Measurements from ENCODE around the gene ZNF550. TPM values are rescaled to one million over a fixed set of nuclear protein-coding genes. Genes with fewer than 3 reads are reported as not detected.

Gene ZNF550
- total and polyA plus RNA-seq, 2 of the 13 experiments (the other 11 are each of a cell fraction or from before 2014, with no cell fraction given): 8.6 to 9.1 TPM

DNA sequence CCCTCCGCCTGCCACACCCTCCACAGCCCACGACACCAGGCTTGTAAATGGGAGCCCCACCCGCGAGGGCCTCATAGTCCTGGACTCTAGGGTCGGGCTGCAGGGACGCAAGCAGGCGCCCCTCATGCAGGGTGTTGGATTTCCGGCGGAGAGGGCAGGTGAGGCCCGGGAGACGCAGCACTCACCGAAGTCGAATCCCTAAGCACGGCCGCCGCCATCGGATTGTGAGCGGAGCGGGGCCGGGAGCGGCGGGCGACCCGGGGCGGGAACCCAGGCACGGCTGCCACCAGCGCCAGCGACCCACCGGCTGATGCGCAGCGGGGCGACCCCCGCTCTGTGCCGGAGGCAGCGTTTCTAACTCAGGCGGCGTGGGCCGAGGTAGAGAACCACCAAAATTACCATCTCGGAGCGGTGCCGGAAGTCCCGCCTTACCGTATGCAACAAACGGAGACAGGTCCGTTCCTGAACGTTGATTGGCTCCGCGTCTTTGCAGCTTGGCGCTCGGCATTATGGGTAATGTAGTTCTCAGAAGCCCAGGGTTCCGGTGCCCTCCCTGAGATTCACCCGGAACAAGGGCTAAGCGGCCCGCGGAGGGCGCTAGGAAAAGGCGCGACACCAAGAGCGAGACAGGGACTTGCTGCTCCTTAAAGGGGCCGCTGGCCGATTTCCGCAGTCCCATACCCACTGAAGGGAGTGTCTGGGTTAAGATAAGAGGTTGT lies 19.0 kb upstream of the ZNF550 start, which contains the start of gene ZNF416 (continued):
- TF ChIP-seq, protein P1, sequence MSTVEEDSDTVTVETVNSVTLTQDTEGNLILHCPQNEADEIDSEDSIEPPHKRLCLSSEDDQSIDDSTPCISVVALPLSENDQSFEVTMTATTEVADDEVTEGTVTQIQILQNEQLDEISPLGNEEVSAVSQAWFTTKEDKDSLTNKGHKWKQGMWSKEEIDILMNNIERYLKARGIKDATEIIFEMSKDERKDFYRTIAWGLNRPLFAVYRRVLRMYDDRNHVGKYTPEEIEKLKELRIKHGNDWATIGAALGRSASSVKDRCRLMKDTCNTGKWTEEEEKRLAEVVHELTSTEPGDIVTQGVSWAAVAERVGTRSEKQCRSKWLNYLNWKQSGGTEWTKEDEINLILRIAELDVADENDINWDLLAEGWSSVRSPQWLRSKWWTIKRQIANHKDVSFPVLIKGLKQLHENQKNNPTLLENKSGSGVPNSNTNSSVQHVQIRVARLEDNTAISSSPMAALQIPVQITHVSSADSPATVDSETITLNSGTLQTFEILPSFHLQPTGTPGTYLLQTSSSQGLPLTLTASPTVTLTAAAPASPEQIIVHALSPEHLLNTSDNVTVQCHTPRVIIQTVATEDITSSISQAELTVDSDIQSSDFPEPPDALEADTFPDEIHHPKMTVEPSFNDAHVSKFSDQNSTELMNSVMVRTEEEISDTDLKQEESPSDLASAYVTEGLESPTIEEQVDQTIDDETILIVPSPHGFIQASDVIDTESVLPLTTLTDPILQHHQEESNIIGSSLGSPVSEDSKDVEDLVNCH (CRISPR knock-in tag; IDR thresholded peaks at IDR 0.05): no peak
- TF ChIP-seq, protein P2, sequence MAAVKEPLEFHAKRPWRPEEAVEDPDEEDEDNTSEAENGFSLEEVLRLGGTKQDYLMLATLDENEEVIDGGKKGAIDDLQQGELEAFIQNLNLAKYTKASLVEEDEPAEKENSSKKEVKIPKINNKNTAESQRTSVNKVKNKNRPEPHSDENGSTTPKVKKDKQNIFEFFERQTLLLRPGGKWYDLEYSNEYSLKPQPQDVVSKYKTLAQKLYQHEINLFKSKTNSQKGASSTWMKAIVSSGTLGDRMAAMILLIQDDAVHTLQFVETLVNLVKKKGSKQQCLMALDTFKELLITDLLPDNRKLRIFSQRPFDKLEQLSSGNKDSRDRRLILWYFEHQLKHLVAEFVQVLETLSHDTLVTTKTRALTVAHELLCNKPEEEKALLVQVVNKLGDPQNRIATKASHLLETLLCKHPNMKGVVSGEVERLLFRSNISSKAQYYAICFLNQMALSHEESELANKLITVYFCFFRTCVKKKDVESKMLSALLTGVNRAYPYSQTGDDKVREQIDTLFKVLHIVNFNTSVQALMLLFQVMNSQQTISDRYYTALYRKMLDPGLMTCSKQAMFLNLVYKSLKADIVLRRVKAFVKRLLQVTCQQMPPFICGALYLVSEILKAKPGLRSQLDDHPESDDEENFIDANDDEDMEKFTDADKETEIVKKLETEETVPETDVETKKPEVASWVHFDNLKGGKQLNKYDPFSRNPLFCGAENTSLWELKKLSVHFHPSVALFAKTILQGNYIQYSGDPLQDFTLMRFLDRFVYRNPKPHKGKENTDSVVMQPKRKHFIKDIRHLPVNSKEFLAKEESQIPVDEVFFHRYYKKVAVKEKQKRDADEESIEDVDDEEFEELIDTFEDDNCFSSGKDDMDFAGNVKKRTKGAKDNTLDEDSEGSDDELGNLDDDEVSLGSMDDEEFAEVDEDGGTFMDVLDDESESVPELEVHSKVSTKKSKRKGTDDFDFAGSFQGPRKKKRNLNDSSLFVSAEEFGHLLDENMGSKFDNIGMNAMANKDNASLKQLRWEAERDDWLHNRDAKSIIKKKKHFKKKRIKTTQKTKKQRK (IDR thresholded peaks at IDR 0.05; ENCODE audit: low read length): no peak
- TF ChIP-seq, protein P3, sequence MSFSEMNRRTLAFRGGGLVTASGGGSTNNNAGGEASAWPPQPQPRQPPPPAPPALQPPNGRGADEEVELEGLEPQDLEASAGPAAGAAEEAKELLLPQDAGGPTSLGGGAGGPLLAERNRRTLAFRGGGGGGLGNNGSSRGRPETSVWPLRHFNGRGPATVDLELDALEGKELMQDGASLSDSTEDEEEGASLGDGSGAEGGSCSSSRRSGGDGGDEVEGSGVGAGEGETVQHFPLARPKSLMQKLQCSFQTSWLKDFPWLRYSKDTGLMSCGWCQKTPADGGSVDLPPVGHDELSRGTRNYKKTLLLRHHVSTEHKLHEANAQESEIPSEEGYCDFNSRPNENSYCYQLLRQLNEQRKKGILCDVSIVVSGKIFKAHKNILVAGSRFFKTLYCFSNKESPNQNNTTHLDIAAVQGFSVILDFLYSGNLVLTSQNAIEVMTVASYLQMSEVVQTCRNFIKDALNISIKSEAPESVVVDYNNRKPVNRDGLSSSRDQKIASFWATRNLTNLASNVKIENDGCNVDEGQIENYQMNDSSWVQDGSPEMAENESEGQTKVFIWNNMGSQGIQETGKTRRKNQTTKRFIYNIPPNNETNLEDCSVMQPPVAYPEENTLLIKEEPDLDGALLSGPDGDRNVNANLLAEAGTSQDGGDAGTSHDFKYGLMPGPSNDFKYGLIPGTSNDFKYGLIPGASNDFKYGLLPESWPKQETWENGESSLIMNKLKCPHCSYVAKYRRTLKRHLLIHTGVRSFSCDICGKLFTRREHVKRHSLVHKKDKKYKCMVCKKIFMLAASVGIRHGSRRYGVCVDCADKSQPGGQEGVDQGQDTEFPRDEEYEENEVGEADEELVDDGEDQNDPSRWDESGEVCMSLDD (CRISPR knock-in tag; IDR thresholded peaks at IDR 0.05; ENCODE audit: borderline replicate concordance): no peak
- no peak for TF ChIP-seq TOPORS (CRISPR knock-in tag; IDR thresholded peaks at IDR 0.05)
- no peak for TF ChIP-seq ZNF263 (CRISPR knock-in tag; IDR thresholded peaks at IDR 0.05)
- TF ChIP-seq, protein P4, sequence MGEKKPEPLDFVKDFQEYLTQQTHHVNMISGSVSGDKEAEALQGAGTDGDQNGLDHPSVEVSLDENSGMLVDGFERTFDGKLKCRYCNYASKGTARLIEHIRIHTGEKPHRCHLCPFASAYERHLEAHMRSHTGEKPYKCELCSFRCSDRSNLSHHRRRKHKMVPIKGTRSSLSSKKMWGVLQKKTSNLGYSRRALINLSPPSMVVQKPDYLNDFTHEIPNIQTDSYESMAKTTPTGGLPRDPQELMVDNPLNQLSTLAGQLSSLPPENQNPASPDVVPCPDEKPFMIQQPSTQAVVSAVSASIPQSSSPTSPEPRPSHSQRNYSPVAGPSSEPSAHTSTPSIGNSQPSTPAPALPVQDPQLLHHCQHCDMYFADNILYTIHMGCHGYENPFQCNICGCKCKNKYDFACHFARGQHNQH (CRISPR knock-in tag; IDR thresholded peaks at IDR 0.05): no peak
- no peak for TF ChIP-seq MEF2D (CRISPR knock-in tag; IDR thresholded peaks at IDR 0.05)
- TF ChIP-seq CREB1 (IDR thresholded peaks at IDR 0.05): peak; percentile 68
- TF ChIP-seq CREB1 (CRISPR knock-in tag; IDR thresholded peaks at IDR 0.05): peak; percentile 87
- no peak for TF ChIP-seq SMARCE1 (IDR thresholded peaks at IDR 0.05; ENCODE audit: borderline replicate concordance)
- TF ChIP-seq HIVEP1 (CRISPR knock-in tag; IDR thresholded peaks at IDR 0.05): no peak
- TF ChIP-seq, protein P5, sequence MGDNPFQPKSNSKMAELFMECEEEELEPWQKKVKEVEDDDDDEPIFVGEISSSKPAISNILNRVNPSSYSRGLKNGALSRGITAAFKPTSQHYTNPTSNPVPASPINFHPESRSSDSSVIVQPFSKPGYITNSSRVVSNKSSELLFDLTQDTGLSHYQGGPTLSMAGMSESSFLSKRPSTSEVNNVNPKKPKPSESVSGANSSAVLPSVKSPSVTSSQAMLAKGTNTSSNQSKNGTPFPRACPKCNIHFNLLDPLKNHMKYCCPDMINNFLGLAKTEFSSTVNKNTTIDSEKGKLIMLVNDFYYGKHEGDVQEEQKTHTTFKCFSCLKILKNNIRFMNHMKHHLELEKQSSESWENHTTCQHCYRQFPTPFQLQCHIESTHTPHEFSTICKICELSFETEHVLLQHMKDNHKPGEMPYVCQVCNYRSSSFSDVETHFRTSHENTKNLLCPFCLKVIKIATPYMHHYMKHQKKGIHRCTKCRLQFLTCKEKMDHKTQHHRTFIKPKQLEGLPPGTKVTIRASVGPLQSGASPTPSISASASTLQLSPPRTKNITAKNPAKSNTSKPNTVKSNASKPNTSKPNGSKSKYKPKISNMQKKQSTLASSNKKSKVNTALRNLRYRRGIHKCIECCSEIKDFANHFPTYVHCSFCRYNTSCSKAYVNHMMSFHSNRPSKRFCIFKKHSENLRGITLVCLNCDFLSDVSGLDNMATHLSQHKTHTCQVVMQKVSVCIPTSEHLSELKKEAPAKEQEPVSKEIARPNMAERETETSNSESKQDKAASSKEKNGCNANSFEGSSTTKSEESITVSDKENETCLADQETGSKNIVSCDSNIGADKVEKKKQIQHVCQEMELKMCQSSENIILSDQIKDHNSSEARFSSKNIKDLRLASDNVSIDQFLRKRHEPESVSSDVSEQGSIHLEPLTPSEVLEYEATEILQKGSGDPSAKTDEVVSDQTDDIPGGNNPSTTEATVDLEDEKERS (CRISPR knock-in tag; IDR thresholded peaks at IDR 0.05): no peak
- no peak for TF ChIP-seq U2AF1 (optimal IDR thresholded peaks at IDR 0.05; ENCODE audit: low read depth, low read length)
- TF ChIP-seq, protein P6, sequence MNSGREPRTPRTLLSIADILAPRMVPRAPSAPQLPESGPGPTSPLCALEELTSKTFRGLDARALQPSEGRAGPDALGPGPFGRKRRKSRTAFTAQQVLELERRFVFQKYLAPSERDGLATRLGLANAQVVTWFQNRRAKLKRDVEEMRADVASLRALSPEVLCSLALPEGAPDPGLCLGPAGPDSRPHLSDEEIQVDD (CRISPR knock-in tag; IDR thresholded peaks at IDR 0.05; ENCODE audit: borderline replicate concordance): no peak
- no peak for TF ChIP-seq ZBTB38 (CRISPR knock-in tag; IDR thresholded peaks at IDR 0.05)
- no peak for TF ChIP-seq ZNF746 (CRISPR knock-in tag; IDR thresholded peaks at IDR 0.05)

All from HepG2 (cell line).